Measurements from ENCODE around the gene CD74. TPM values are rescaled to one million over a fixed set of nuclear protein-coding genes. Genes with fewer than 3 reads are reported as not detected.

Gene CD74
- total RNA-seq, 1 experiment from 2014 or later = 30.7 TPM

GRCh38 chr5:150389531-150390266, 23.0 kb downstream of the CD74 start:
- in situ Hi-C loops (cut with HindIII; ENCODE audit: low pct_unique_long_range_greater_than_20kb, low sequenced_read_pairs) = no loop called here
- no peak for DNase-seq (ENCODE audit: low read depth)

DNA sequence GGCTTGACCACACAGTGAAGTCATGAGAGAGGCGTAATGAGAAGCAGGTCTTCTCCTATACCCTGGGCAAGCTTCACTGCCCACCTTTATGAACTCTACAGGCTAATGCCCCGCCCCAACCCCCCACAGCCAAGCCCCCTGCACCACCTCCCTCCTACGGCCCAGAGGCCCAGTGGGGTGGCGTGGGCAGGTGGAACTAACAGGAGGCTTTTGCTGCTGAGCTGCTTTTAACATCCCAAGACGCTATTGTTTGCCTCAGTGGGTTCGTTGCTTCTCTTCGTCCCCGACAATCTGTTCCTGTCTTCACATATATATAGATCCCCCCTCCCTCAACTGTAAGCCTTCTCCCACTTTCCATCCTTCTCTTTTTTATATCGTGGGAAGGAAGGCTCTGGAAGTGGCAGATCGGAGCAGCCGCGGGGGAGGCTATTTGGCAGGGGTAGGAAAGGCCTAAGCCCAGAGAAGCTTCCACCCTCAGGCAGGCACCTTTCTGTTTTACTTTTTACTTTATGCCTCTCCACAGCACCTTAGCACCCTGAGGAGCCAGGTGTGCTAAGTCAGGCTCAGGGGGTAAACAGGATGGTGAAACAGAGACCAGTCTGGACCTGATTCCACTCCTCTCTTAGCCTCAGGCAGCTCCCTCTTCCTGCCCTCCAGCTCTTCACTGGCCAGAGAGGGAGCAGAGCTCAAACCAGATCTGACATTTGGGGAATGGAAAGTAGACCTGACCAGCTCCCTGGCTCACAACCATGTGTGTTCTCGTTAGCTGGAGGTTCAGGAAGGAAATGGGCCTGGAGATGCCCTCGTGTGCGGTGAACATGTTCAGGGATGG, 26.5 kb downstream of the CD74 start:
- DNase-seq (ENCODE audit: low read depth) = no peak
- in situ Hi-C loops (cut with HindIII; ENCODE audit: low pct_unique_long_range_greater_than_20kb, low sequenced_read_pairs) = no loop called here

GRCh38 chr5:150384701-150385100, 28.0 kb downstream of the CD74 start:
- in situ Hi-C loops (cut with HindIII; ENCODE audit: low pct_unique_long_range_greater_than_20kb, low sequenced_read_pairs) = no loop called here
- no peak for DNase-seq (ENCODE audit: low read depth)

DNA sequence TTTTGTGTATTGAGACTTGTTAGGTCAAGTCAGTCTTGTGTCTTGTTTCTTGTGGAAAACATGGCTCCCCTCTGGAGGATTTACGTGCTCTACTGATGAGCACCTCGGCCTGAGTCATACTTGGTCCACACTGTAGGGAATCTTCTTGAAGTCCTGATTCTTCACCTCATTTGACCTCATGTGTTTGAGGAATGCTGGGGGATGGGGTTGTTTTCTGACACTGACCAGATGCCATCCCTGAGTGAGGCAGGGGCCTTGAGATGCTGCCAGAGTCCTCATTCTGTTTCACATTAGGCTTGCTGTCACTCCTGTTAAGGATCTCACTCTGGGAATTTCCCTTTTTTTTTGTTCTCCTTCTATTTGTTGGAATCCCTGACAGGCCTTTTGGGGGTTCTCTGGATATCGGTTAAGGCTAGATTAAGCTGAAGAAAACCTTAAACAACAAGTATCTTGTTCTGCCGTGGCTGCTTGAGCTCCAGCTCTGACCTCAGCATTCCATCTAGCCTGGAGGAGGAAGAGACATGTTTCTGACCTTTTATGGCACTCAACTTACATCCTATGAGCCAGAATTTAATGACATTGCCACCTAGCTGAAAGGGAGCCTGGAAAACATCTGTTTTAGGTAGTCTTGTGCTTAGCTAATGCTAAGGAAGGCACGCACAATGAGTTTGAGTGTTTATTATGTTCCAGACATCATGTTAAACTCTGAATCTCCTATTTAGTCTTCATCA, 34.6 kb downstream of the CD74 start:
- in situ Hi-C loops (cut with HindIII; ENCODE audit: low pct_unique_long_range_greater_than_20kb, low sequenced_read_pairs) = no loop called here
- DNase-seq (ENCODE audit: low read depth) = no peak

DNA sequence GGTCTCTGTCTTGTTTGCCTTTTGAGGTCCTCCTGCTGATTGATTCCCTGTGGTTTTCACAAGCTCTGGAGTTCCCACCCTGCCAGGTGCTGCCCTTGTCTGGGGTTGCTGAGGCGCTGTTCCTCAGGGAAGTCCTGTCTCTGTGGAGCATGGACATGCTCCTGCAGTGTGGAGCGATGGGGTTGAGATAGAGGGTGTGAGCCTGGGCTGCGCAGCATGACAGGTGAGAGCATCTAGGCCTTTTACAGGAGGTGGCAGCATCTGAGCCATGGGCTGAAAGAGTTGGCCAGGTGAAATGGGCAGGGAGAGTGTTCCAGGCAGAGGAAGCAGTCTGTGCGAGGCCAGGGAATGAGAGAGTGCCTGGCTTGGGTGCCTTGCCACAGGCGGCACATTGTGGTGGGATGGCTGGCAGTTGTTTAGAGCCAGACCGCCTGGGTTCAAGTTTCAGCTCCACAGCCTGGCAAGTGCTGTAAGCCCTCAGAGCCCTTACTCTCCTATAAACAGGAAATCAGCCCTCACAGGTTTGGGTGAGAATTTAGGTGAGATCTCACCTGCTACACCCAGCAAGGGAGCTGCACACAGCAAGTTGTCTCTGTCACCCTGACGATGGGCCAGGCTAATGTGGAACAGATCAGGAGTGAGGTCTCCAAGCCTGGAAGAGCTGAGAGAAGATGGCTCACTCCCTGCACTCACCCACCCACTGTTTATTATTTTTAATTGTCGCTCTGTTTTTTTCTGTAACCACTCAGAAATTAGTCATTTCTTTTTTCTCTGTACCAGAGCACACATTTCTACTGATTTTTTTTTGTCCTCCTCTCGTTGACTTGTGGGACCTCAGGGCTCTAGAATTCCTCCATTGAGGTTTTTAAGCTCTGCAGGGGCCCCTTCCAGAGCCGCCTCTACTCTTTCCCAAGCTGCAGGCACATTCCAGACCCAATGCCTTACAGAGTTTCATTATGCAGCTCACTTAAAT, 35.6 kb downstream of the CD74 start:
- no peak for DNase-seq (ENCODE audit: low read depth)
- in situ Hi-C loops (cut with HindIII; ENCODE audit: low pct_unique_long_range_greater_than_20kb, low sequenced_read_pairs) = no loop called here

GRCh38 chr5:150374651-150375050, 38.1 kb downstream of the CD74 start:
- in situ Hi-C loops (cut with HindIII; ENCODE audit: low pct_unique_long_range_greater_than_20kb, low sequenced_read_pairs) = no loop called here
- DNase-seq (ENCODE audit: low read depth) = no peak

GRCh38 chr5:150372639-150373038, 40.1 kb downstream of the CD74 start:
- in situ Hi-C loops (cut with HindIII; ENCODE audit: low pct_unique_long_range_greater_than_20kb, low sequenced_read_pairs) = no loop called here
- DNase-seq (ENCODE audit: low read depth) = no peak

GRCh38 chr5:150368526-150368925, 44.2 kb downstream of the CD74 start:
- no peak for DNase-seq (ENCODE audit: low read depth)
- in situ Hi-C loops (cut with HindIII; ENCODE audit: low pct_unique_long_range_greater_than_20kb, low sequenced_read_pairs) = no loop called here

- in situ Hi-C loops (cut with HindIII; ENCODE audit: low pct_unique_long_range_greater_than_20kb, low sequenced_read_pairs) = no loop called here
- no peak for DNase-seq (ENCODE audit: low read depth)
Observed at GRCh38 chr5:150364004-150364403, 48.7 kb downstream of the CD74 start.

DNA sequence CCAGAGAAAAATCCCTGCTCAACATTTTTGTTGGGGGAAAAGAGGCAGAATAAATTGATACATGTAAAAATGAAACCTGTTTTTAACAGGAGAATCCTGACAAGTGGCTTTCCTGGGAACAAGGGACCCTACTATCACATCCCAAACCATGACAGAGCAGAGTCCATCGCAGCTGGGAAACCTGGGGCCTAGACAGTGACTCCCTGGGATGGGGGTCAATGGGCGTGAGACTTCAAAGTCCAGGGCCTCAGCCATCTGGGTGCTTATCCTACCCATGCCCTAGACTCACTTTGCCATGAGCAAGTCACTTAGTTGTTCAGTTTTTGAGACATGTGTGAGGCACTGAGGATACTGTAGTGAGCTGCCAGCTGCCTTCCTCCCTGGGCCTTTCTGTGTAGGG, 49.5 kb downstream of the CD74 start:
- in situ Hi-C loops (cut with HindIII; ENCODE audit: low pct_unique_long_range_greater_than_20kb, low sequenced_read_pairs) = no loop called here
- no peak for DNase-seq (ENCODE audit: low read depth)

DNA sequence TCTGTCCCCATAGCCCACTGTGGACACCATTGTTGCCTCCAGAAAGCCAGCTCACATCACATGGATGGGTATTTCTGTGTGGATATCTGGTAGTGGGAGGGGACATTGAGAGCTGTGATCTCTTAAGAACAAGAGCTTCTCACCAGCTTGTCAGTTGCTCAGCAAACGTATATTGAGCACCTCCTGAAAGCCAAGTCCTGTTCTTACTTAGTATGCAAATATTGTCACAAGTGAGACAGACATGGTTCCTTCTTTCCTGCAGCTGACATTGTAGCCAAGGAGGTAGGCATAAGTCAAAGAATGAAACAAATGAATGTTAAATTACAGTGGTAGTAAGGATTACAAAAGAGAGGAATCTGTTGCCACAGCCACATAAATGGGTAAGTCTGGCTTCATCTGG, 51.4 kb downstream of the CD74 start:
- DNase-seq (ENCODE audit: low read depth) = no peak
- in situ Hi-C loops (cut with HindIII; ENCODE audit: low pct_unique_long_range_greater_than_20kb, low sequenced_read_pairs) = no loop called here

- DNase-seq (ENCODE audit: low read depth) = peak; percentile 58
- in situ Hi-C loops (cut with HindIII; ENCODE audit: low pct_unique_long_range_greater_than_20kb, low sequenced_read_pairs) = no loop called here
Observed at GRCh38 chr5:150358261-150359095, 54.2 kb downstream of the CD74 start.

- DNase-seq (ENCODE audit: low read depth) = peak; percentile 95
- in situ Hi-C loops (cut with HindIII; ENCODE audit: low pct_unique_long_range_greater_than_20kb, low sequenced_read_pairs) = no loop called here
Observed at GRCh38 chr5:150357326-150358260, 55.1 kb downstream of the CD74 start, which contains the start of gene TCOF1. Gene TCOF1 (plus strand): TSS chr5:150357697. CDS start chr5:150357747, 50 bp downstream.

GRCh38 chr5:150356575-150357294, 56.0 kb downstream of the CD74 start:
- in situ Hi-C loops (cut with HindIII; ENCODE audit: low pct_unique_long_range_greater_than_20kb, low sequenced_read_pairs) = no loop called here
- DNase-seq (ENCODE audit: low read depth) = no peak

- DNase-seq (ENCODE audit: low read depth) = no peak
- in situ Hi-C loops (cut with HindIII; ENCODE audit: low pct_unique_long_range_greater_than_20kb, low sequenced_read_pairs) = no loop called here
Observed at GRCh38 chr5:150355791-150356190, 56.9 kb downstream of the CD74 start.
